ENCODE measurements around the gene LCK. TPM values are rescaled to one million over a fixed set of nuclear protein-coding genes. Genes with fewer than 3 reads are reported as not detected.

The LCK gene
- total and polyA plus RNA-seq, 4 donors: 2.4 to 8.9 (median 4.3) TPM

DNA sequence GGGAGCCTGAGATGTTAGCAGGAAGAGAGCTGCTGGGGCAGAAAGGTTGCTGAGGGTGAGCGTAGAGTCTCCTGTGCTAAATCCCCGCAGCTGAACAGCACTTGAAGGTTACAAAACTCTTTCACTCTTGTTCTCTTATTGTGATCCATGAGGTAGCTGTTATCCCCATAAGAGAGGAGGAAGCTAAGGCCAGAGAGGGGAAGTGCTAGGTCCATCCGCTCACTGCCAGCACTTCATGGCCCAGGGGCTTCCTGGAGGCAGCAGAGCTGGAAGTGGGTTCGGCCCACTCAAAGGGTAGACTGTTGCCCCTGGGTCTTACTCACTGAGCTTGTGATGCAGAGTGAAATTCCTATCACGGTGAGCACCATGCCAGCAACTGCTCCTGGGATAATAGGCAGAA, 34.5 kb upstream of the LCK start:
- no peak for ATAC-seq (ENCODE audit: insufficient read depth, low FRiP score)
- Histone ChIP-seq H3K36me3 (ENCODE audit: control insufficient read depth in 4 of 4, insufficient read depth in 4 of 4, low read length in 4 of 4) (peaks cover 0 to 34% (median 26%) of the 10 kb centered on the region in 4 donors), H3K27ac (ENCODE audit: low read depth in 1 of 2, low read length in 1 of 2) (no peak overlapping the region)

DNA sequence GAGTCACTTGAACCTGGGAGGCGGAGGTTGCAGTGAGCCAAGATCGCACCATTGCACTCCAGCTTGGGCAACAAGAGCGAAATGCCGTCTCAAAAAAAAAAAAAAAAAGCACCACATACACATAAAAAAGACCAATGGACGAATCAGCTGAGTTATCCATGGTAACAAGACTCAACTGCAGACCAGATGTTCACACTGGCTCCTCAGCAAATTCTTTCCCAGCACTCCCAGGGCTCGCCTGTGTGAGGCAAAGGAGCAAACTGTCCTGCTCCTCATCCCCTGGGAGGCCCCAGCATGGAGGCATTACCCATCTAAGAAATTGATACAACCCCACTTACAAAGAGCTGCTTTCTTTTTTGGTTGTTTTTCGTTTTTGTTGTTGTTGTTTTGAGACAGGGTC, 32.0 kb upstream of the LCK start:
- peaks cover 0 to 38% (median 30%) of the 10 kb centered on the region in 4 donors for H3K36me3 ChIP-seq (ENCODE audit: control insufficient read depth in 4 of 4, insufficient read depth in 4 of 4, low read length in 4 of 4)

More for the DNA sequence above, 34.5 kb upstream of the LCK start:
- no peak overlapping the region for H3K4me3 ChIP-seq
- H3K4me1 ChIP-seq (ENCODE audit: control insufficient read depth in 5 of 5, insufficient read depth in 5 of 5, low read length in 5 of 5): peaks cover 0 to 9% (median 7%) of the 10 kb centered on the region in 5 donors
- H3K9me3 ChIP-seq (ENCODE audit: control insufficient read depth in 4 of 4, insufficient read depth in 3 of 4, low read length in 3 of 4): no peaks in the 10 kb centered on the region
- H3K27me3 ChIP-seq (ENCODE audit: control insufficient read depth in 3 of 3, insufficient read depth in 3 of 3, low read length in 2 of 3): no peaks in the 10 kb centered on the region
- no peak overlapping the region for H3K9ac ChIP-seq (ENCODE audit: insufficient read depth in 1 of 2, low read length in 2 of 2)
- TF ChIP-seq, protein P1, sequence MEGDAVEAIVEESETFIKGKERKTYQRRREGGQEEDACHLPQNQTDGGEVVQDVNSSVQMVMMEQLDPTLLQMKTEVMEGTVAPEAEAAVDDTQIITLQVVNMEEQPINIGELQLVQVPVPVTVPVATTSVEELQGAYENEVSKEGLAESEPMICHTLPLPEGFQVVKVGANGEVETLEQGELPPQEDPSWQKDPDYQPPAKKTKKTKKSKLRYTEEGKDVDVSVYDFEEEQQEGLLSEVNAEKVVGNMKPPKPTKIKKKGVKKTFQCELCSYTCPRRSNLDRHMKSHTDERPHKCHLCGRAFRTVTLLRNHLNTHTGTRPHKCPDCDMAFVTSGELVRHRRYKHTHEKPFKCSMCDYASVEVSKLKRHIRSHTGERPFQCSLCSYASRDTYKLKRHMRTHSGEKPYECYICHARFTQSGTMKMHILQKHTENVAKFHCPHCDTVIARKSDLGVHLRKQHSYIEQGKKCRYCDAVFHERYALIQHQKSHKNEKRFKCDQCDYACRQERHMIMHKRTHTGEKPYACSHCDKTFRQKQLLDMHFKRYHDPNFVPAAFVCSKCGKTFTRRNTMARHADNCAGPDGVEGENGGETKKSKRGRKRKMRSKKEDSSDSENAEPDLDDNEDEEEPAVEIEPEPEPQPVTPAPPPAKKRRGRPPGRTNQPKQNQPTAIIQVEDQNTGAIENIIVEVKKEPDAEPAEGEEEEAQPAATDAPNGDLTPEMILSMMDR (IDR thresholded peaks at IDR 0.05; ENCODE audit: control extremely low read depth, extremely low read depth): no peak
- DNase-seq: no peak
- WGBS, 2 donors: 64 to 88% methylated on average over 5 of the region's 5 CpGs

DNA sequence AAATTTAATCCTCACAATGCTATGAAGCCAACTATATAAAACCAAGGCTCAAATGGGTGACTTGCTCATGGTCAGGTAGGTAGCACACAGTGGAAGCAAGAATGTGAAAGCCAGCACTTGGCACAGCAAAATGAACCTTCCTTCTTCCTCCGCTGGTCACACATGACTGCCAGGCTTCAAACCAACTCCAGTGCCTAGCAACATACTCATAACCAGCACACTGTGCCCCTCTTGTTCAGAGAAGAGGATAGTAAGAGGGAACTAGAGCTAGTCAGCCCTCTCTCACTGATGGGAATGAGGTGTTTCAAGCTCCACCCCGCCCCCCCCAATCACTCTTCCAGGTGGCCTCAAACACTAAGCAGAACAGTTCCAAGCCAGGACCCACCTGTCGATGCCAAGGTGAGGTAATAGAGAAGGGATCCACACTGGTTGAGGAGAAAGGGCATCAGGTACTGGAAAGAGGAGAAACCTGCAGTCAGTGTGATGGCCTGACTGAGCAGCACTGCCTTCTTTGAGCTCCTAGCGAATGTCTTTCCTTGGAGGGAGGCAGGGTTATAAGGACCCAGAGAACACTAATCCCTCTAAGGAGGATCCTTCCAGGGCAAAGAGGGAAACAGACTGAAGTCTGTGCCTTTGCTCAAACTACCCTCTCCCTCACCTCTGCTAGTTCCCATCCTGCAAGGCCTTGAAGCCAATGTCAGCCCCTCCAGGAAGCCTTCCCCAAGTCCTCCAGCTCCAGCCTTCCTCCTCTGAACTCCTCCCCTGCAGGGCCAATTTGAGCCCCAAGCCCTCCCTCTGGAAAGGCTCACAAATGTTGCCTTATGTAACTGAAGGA, 30.1 kb upstream of the LCK start:
- Histone ChIP-seq H3K36me3 (ENCODE audit: control insufficient read depth in 4 of 4, insufficient read depth in 4 of 4, low read length in 4 of 4) (peaks cover under 1 to 37% (median 26%) of the 10 kb centered on the region in 4 donors), H3K9me3 (ENCODE audit: control insufficient read depth in 4 of 4, insufficient read depth in 3 of 4, low read length in 3 of 4) (no peaks in the 10 kb centered on the region), H3K4me3 (peak overlapping the region; percentile 83), H3K27me3 (ENCODE audit: control insufficient read depth in 3 of 3, insufficient read depth in 3 of 3, low read length in 2 of 3) (no peaks in the 10 kb centered on the region), H3K4me1 (ENCODE audit: control insufficient read depth in 5 of 5, insufficient read depth in 5 of 5, low read length in 5 of 5) (peaks cover 6 to 20% (median 12%) of the 10 kb centered on the region in 5 donors), H3K9ac (ENCODE audit: insufficient read depth in 1 of 2, low read length in 2 of 2) (peak overlapping the region; percentile 46 to 64), H3K27ac (ENCODE audit: low read depth in 1 of 2, low read length in 1 of 2) (peak overlapping the region; percentile 51 to 93)
- DNase-seq (no peak), ATAC-seq (ENCODE audit: insufficient read depth, low FRiP score) (no peak)
- TF ChIP-seq, protein P1 (IDR thresholded peaks at IDR 0.05; ENCODE audit: control extremely low read depth, extremely low read depth): no peak
- 94 to 95% methylated on average over 4 of the region's 4 CpGs for WGBS, 2 donors

More for the DNA sequence above, 32.0 kb upstream of the LCK start:
- no peak overlapping the region for H3K4me3 ChIP-seq
- no peak overlapping the region for H3K9ac ChIP-seq (ENCODE audit: insufficient read depth in 1 of 2, low read length in 2 of 2)
- ATAC-seq (ENCODE audit: insufficient read depth, low FRiP score) (no peak), DNase-seq (no peak)
- no peak overlapping the region for H3K27ac ChIP-seq (ENCODE audit: low read depth in 1 of 2, low read length in 1 of 2)
- WGBS, 2 donors: 85 to 97% methylated on average over 7 of the region's 7 CpGs
- no peaks in the 10 kb centered on the region for H3K27me3 ChIP-seq (ENCODE audit: control insufficient read depth in 3 of 3, insufficient read depth in 3 of 3, low read length in 2 of 3)
- TF ChIP-seq, protein P1 (IDR thresholded peaks at IDR 0.05; ENCODE audit: control extremely low read depth, extremely low read depth): no peak
- no peaks in the 10 kb centered on the region for H3K9me3 ChIP-seq (ENCODE audit: control insufficient read depth in 4 of 4, insufficient read depth in 3 of 4, low read length in 3 of 4)
- peaks cover 6 to 20% (median 11%) of the 10 kb centered on the region in 5 donors for H3K4me1 ChIP-seq (ENCODE audit: control insufficient read depth in 5 of 5, insufficient read depth in 5 of 5, low read length in 5 of 5)
